ENCODE data around the gene RNASE13.

RNASE13 gene

DNA sequence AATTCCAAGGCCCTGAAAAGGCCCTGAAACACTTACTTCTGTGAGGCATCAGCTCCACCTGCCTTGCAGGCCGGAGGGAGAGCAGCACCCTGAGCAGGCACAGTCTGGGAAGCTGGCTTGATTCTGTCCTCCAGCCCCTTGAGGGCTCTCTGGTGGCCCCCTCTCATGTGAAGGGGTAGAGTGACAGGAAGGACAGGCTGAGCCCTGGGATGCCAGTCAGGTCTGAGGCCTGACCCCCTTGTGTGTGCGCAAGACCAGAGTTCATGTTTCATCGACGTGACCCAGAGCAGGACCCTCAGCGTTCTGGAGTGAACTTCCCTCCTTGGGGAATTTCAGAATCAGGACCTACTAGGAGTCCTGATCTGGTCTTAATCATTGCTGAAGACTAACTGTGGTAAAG lies 24.3 kb upstream of the RNASE13 start:
- Histone ChIP-seq H3K27me3 (no peaks in the 10 kb centered on the region), H3K4me2 (no peak overlapping the region), H3K4me3 (no peak overlapping the region), H3K36me3 (no peaks in the 10 kb centered on the region), H3K9ac (no peak overlapping the region), H3K9me3 (replicated peaks in 1 of 11) (no peaks in the 10 kb centered on the region), H3K27ac (no peak overlapping the region), H4K20me1 (no peaks in the 10 kb centered on the region; a peak in 1 of 22 replicates), H3K4me1 (peaks cover 0 to 21% (median 17%) of the 10 kb centered on the region in 10 experiments; a peak in 17 of 20 replicates)
- no peak for TF ChIP-seq Cebpa-rat (IDR thresholded peaks at IDR 0.05)

DNA sequence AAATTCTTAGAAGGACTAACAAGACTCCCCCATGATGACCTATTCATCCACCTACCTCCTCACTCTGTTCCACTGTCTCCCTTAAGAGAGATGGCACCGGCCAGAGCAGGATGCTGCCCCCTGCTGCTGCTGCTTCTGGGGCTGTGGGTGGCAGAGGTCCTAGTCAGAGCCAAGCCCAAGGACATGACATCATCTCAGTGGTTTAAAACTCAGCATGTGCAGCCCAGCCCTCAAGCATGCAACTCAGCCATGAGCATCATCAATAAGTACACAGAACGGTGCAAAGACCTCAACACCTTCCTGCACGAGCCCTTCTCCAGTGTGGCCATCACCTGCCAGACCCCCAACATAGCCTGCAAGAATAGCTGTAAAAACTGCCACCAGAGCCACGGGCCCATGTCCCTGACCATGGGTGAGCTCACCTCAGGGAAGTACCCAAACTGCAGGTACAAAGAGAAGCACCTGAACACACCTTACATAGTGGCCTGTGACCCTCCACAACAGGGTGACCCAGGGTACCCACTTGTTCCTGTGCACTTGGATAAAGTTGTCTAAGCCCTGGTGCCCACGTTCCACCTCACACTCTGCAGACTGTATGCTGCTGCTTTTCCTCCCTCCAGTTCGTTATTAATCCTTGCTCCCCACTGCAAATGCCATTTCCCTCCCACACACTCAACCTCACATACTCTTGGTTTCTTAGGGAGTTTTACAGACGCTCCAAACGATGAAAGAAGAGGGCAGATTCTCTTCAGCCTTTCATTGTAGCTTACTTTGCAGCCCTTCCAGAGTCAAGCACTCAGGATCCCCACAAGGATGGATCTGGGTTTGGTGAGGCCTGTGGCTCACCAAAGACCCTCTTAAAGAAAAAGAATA lies 23.4 kb upstream of the RNASE13 start, which contains the start of gene RNASE8:
TSS of gene RNASE8 (plus strand) at position 20 of the 873 bp plus-strand sequence. CDS start at position 91, 71 bp downstream.
- Histone ChIP-seq H3K27ac (no peak within 1 kb of the TSS), H3K9me3 (replicated peaks in 1 of 11) (no peaks in the 10 kb centered on the region), H3K4me2 (peak within 1 kb of the TSS in 1 of 11 experiments; percentile 10; a peak in 1 of 22 replicates), H3K36me3 (no peaks in the 10 kb centered on the region), H3K27me3 (no peaks in the 10 kb centered on the region), H3K9ac (no peak within 1 kb of the TSS), H4K20me1 (no peaks in the 10 kb centered on the region; a peak in 1 of 22 replicates), H3K4me1 (peaks cover 0 to 14% (median 9%) of the 10 kb centered on the region in 10 experiments; a peak in 17 of 20 replicates), H3K4me3 (no peak within 1 kb of the TSS)
- no peak for TF ChIP-seq Cebpa-rat (IDR thresholded peaks at IDR 0.05)

DNA sequence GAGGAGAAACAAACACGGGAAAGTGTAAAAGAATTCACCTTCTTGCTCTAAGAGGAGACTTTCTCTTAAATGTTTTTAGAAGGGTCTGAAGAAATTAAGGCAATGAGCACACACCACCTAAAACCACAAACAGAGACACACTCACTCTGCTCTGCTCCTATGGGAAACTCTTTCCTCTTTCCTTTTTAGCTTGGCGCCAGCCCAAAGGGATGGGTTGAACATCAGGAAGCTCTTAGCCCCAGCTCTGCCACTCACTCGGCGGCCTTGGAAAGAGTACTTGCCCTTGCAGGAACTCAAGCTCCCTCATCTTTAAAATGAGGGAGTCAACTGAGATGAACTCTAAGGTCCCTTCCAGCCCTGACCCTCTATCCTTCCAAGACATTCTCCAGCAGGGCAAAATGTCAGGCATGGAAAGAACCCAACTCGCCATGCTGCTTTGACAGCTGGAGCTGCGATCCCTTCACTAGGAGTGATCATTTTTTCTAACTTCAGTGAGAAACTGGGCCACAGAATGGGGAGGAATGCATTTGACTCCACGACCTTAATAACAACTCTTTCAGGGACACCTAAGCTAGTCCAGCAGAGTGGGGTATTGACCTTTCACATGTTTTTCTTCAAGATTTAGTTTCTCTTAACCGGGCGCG lies 22.0 kb upstream of the RNASE13 start:
- Histone ChIP-seq H3K27ac (no peak overlapping the region), H3K9me3 (replicated peaks in 1 of 11) (no peaks in the 10 kb centered on the region), H3K4me3 (no peak overlapping the region), H3K4me2 (peak overlapping the region in 1 of 11 experiments; percentile 10; a peak in 1 of 22 replicates), H3K36me3 (no peaks in the 10 kb centered on the region), H3K4me1 (peaks cover 0 to 10% (median 0%) of the 10 kb centered on the region in 10 experiments; a peak in 1 of 20 replicates), H4K20me1 (no peaks in the 10 kb centered on the region; a peak in 1 of 22 replicates), H3K27me3 (no peaks in the 10 kb centered on the region), H3K9ac (no peak overlapping the region)
- TF ChIP-seq Cebpa-rat (IDR thresholded peaks at IDR 0.05): no peak

DNA sequence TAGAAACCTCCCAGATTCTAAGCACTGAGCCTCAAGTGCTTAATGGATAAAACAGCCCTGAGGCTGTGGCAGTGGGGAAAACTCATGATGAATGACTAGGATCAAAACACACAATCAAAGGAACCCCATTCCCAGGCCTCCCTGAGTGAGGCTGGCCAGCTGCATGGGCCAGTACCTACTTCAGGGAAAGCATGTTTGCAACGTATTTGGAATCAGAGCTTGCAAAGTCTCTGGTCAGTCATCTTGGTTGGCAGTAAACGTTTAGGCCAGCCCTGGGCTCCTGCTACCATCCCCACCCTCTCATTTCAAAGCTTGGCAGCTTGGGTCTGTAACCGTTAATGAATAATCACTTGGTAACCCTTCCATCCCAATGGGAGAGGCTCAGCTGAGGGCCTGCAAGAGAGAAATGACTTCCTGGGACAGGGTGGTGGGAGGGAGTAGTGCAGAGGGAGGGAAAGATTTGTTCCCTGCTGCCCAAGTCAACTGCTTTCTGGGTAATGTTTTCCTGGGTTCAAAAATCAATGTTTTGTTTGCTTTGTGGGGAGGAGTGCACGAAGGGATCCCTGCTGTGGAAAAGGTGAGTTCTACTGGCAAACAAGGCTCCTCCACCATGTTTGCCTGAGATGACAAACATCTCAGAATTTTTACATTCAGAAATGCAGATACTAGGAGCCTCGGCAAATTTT lies 21.0 kb upstream of the RNASE13 start:
- H3K27ac ChIP-seq: no peak overlapping the region
- no peaks in the 10 kb centered on the region; a peak in 1 of 22 replicates for H4K20me1 ChIP-seq
- no peak overlapping the region for H3K4me3 ChIP-seq
- peaks cover 0 to 10% (median 0%) of the 10 kb centered on the region in 10 experiments; a peak in 1 of 20 replicates for H3K4me1 ChIP-seq
- no peaks in the 10 kb centered on the region for H3K36me3 ChIP-seq
- H3K27me3 ChIP-seq: no peaks in the 10 kb centered on the region
- no peaks in the 10 kb centered on the region for H3K9me3 ChIP-seq (replicated peaks in 1 of 11)
- no peak for TF ChIP-seq Cebpa-rat (IDR thresholded peaks at IDR 0.05)
- H3K9ac ChIP-seq: no peak overlapping the region
- no peak overlapping the region for H3K4me2 ChIP-seq

DNA sequence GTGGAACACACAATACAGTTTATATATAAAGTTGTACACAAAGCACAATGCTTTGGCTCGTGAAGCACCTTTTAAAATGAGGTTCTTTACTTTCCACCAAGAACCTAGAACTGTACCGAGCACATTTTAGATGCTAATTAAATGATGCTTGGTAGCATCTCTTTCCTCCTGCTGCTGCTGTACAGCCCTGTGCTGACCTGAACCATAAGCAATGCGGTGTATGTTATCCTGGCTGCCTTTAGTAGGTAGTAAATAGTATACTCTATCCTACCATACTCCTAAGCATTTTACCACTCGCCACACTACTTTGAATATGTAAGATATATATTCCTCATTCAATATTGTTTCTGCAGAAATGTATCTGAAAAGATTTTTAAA lies 20.1 kb upstream of the RNASE13 start:
- Histone ChIP-seq H3K36me3 (no peaks in the 10 kb centered on the region), H3K27ac (no peak overlapping the region)

DNA sequence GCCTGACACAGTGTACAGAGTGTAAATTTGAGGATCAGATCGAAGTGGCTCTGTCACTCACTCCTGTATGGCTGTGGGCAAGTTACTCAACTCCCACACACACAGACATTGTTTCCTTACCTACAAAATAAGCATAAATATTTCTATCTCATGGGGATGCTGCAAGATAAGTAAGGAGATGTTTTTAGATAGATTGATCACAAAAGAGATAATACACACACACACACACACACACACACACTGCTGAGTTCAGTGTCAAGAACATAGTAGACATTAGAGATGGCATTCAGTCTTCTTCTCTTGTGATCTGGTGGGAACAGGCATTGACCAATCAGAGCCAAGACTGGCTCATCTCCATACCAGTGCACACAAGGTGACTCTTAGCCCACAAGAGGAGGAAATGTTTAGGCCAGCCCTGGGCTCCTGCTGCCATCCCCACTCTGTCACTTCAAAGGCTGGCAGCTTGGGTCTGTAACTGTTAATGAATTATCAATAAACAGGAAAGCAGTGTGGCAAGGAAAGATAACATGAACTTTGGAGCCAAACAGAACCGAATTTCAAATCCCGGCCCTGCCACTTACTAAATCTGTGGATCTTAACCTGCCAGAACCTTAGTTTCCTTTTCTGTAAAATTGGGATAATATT lies 19.6 kb upstream of the RNASE13 start:
- H3K4me3 ChIP-seq: no peak overlapping the region
- H3K4me1 ChIP-seq: 0 out of 20 replicates have a peak, but pooled peaks cover 0 to 4% (median 0%) of the 10 kb centered on the region in 10 experiments
- no peaks in the 10 kb centered on the region for H3K9me3 ChIP-seq (replicated peaks in 1 of 11)
- no peaks in the 10 kb centered on the region for H3K36me3 ChIP-seq
- H3K4me2 ChIP-seq: no peak overlapping the region
- no peak overlapping the region for H3K9ac ChIP-seq
- H3K27me3 ChIP-seq: no peaks in the 10 kb centered on the region
- H3K27ac ChIP-seq: no peak overlapping the region
- H4K20me1 ChIP-seq: no peaks in the 10 kb centered on the region; a peak in 1 of 22 replicates
- TF ChIP-seq Cebpa-rat (IDR thresholded peaks at IDR 0.05): no peak

More for the DNA sequence above, 20.1 kb upstream of the RNASE13 start:
- H3K4me2 ChIP-seq: no peak overlapping the region
- H3K9me3 ChIP-seq (replicated peaks in 1 of 11): no peaks in the 10 kb centered on the region
- H3K27me3 ChIP-seq: no peaks in the 10 kb centered on the region
- no peak for TF ChIP-seq Cebpa-rat (IDR thresholded peaks at IDR 0.05)
- no peaks in the 10 kb centered on the region; a peak in 1 of 22 replicates for H4K20me1 ChIP-seq
- H3K4me3 ChIP-seq: no peak overlapping the region
- no peak overlapping the region for H3K9ac ChIP-seq
- H3K4me1 ChIP-seq: 0 out of 20 replicates have a peak, but pooled peaks cover 0 to 4% (median 0%) of the 10 kb centered on the region in 10 experiments

DNA sequence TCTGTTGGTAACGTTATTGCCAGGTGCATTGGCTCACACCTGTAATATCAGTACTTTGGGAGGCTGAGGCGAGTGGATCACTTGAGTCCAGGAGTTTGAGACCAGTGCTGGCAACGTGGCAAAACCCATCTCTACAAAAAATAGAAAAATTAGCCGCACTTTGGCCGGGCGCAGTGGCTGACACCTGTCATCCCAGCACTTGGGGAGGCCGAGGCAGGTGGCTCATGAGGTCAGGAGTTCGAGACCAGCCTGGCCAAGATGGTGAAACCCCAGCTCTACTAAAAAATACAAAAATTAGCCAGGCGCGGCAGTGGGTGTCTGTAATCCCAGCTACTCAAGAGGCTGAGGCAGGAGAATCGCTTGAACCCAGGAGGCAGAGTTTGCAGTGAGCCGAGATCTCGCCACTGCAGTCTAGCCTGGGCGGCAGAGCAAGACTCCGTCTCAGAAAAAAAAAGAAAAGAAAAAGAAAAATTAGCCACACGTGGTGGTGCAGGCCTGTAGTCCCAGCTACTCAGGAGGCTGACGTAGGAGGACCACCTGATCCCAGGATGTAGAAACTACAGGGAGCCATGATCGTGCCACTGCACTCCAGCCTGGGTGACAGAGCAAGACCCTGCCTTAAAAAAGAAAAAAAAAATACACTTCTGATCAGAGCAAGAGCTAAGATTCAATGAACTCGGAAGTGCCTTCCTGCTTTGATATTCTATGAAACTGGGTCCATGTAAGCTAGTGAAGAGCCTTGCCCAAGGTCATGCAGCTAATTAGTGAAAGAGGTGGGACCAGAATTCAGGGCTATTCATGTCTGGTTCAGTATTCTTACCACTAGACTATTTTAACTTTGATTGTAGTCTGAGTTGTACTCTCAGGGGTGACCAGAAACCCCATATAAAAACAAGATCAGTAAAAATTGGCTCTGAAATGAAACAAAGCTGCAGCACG lies 18.8 kb upstream of the RNASE13 start:
- no peak overlapping the region for H3K4me2 ChIP-seq

DNA sequence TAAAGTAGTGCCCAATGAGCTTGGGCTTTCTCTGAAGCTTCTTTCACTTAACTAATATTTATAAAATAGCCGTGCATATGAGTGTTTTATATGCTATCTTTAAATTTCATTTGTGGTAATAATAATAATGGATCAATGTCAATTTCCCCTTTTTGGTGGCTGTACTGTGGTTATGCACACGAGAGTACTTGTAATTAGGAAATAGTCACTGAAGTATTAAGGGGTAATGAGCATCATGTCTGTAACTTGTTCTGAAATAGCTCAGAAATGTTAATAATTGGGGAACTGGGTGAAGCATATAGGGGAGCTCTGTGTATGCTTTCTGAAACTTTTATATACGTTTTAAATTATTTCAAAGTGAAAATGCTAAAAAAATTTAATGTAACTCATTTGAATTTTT lies 16.0 kb upstream of the RNASE13 start:
- Histone ChIP-seq H3K9me3 (replicated peaks in 1 of 11) (no peaks in the 10 kb centered on the region), H3K4me2 (no peak overlapping the region), H3K27me3 (no peaks in the 10 kb centered on the region), H3K4me1 (no peaks in the 10 kb centered on the region), H3K9ac (no peak overlapping the region), H3K36me3 (no peaks in the 10 kb centered on the region), H3K27ac (no peak overlapping the region), H4K20me1 (no peaks in the 10 kb centered on the region; a peak in 1 of 22 replicates), H3K4me3 (no peak overlapping the region)
- TF ChIP-seq Cebpa-rat (IDR thresholded peaks at IDR 0.05): no peak

More for the DNA sequence above, 18.8 kb upstream of the RNASE13 start:
- no peak overlapping the region for H3K9ac ChIP-seq
- H3K36me3 ChIP-seq: no peaks in the 10 kb centered on the region
- H3K27me3 ChIP-seq: no peaks in the 10 kb centered on the region
- no peaks in the 10 kb centered on the region; a peak in 1 of 22 replicates for H4K20me1 ChIP-seq
- no peak overlapping the region for H3K4me3 ChIP-seq
- H3K4me1 ChIP-seq: 0 out of 20 replicates have a peak, but pooled peaks cover 0 to 4% (median 0%) of the 10 kb centered on the region in 10 experiments
- no peak overlapping the region for H3K27ac ChIP-seq
- no peak for TF ChIP-seq Cebpa-rat (IDR thresholded peaks at IDR 0.05)
- no peaks in the 10 kb centered on the region for H3K9me3 ChIP-seq (replicated peaks in 1 of 11)

Measured in BLaER1 treated with 17β-estradiol and CSF1 and Interleukin-3, amounts not matched to agents 10 nM and 100 nM (cell line).